K562 (cell line): ENCODE results near the gene ADAMTS14. TPM values are rescaled to one million over a fixed set of nuclear protein-coding genes. Genes with fewer than 3 reads are reported as not detected.

Experiments used
- ASH1L ChIP-seq: fragments of 450-650 bp; IDR thresholded peaks from 2 replicates; pipeline ENCODE4 v1.6.1; 2018; ENCODE audit warnings: borderline replicate concordance, mild to moderate bottlenecking, low read depth; ENCODE audit not compliant: partially characterized antibody
- EGR1 ChIP-seq: fragments of 450-650 bp; conservative IDR thresholded peaks from 2 replicates; pipeline ENCODE4 v1.6.1; 2017; ENCODE audit warnings: mild to moderate bottlenecking
- HCFC1 ChIP-seq: IDR thresholded peaks from 2 replicates; pipeline ENCODE4 v1.6.1; 2012; ENCODE audit warnings: low read depth, low read length, improper control_type of control experiment
- HDAC8 ChIP-seq: fragments of 450-650 bp; IDR thresholded peaks from 2 replicates; pipeline ENCODE4 v1.6.1; 2016; ENCODE audit warnings: mild to moderate bottlenecking, missing genetic modification characterization, moderate library complexity, missing compliant biosample characterization
- HDGF ChIP-seq: fragments of 450-650 bp; IDR thresholded peaks from 2 replicates; pipeline ENCODE4 v1.6.1; 2016
- MEIS2 ChIP-seq: fragments of 450-650 bp; IDR thresholded peaks from 2 replicates; pipeline ENCODE4 v1.6.1; 2014; ENCODE audit warnings: mild to moderate bottlenecking; ENCODE audit not compliant: partially characterized antibody
- MTA1 ChIP-seq: fragments of 450-650 bp; IDR thresholded peaks from 2 replicates; pipeline ENCODE4 v1.6.1; 2017; ENCODE audit warnings: borderline replicate concordance
- MTF1 ChIP-seq: fragments of 250-450 bp; sonication (Bioruptor Pico); IDR thresholded peaks from 2 replicates; pipeline ENCODE4 v1.9.0; 2021; ENCODE audit warnings: moderate library complexity, mild to moderate bottlenecking, inconsistent platforms, borderline replicate concordance
- RBM39 ChIP-seq: fragments of 200-400 bp; formaldehyde crosslinking; optimal IDR thresholded peaks from 2 replicates; pipeline ENCODE3; 2018; ENCODE audit warnings: low read depth, low read length
- SRSF7 ChIP-seq: fragments of 200-400 bp; formaldehyde crosslinking; optimal IDR thresholded peaks from 2 replicates; pipeline ENCODE3; 2017; ENCODE audit warnings: mild to moderate bottlenecking, low read depth, low read length
- TBP ChIP-seq: optimal IDR thresholded peaks from 2 replicates; pipeline ENCODE3; 2011; ENCODE audit warnings: low read depth, low read length, improper control_type of control experiment
- TEAD2 ChIP-seq: fragments of 450-650 bp; IDR thresholded peaks from 2 replicates; pipeline ENCODE4 v1.6.1; 2016; ENCODE audit warnings: missing genetic modification characterization, control low read depth, missing compliant biosample characterization
- YBX1 ChIP-seq: fragments of 450-650 bp; IDR thresholded peaks from 2 replicates; pipeline ENCODE4 v1.7.1; 2016; ENCODE audit warnings: mild to moderate bottlenecking
- ZNF551 ChIP-seq: fragments of 250-450 bp; sonication (Bioruptor Pico); IDR thresholded peaks from 2 replicates; pipeline ENCODE4 v1.5.0; 2021; ENCODE audit warnings: mild to moderate bottlenecking, moderate library complexity
- ZNF561 ChIP-seq: fragments of 450-650 bp; formaldehyde crosslinking; conservative IDR thresholded peaks from 2 replicates; pipeline ENCODE4 v1.4.0; 2020; ENCODE audit warnings: mild to moderate bottlenecking, moderate library complexity
- polyA plus RNA-seq, 8 experiments: library from polyadenylated mRNA; depleted of rRNA in 4 of 8; stranded (reverse) in 5 of 8; unstranded in 3 of 8; fragments of >200 nt; fragmentation: Nextera tagmentation in 2 of 8; fragmentation: Illumina TruSeq in 1 of 8; extraction: Ambion mirVana in 2 of 8; extraction: Trizol in 1 of 8; gene quantifications; 2 replicates each; pipeline versions ENCODE4 v1.2.1 to v1.2.3, GENCODE V29; 2011 to 2014; ENCODE audit warnings: inconsistent platforms in 1 of 8, missing spikeins in 1 of 8
- total RNA-seq, 7 experiments: library from RNA; depleted of rRNA in 6 of 7; stranded (reverse); fragments of >200 nt in 6 of 7; fragmentation: Illumina TruSeq in 2 of 7; extraction: Trizol in 2 of 7; gene quantifications; 2 replicates each; pipeline versions ENCODE4 v1.2.1 to v1.2.3, GENCODE V29; 2011 to 2021; ENCODE audit warnings: low replicate concordance in 1 of 7
- TF ChIP-seq, protein P1 (sequence below), 2 experiments: fragments of 250-450 bp in 1 of 2; fragments of 450-650 bp in 1 of 2; sonication (Bioruptor Pico) in 1 of 2; IDR thresholded peaks; 2 replicates each; pipeline versions ENCODE4 v1.6.1 to v1.8.0; 2016 to 2021; ENCODE audit warnings: mild to moderate bottlenecking in 2 of 2, moderate library complexity in 2 of 2, missing compliant biosample characterization in 1 of 2, missing genetic modification characterization in 1 of 2
- TF ChIP-seq, protein P2 (sequence below): fragments of 250-450 bp; sonication (Bioruptor Pico); IDR thresholded peaks from 2 replicates; pipeline ENCODE4 v1.5.0; 2022; ENCODE audit warnings: mild to moderate bottlenecking
- TF ChIP-seq, protein P3 (sequence below): IDR thresholded peaks from 2 replicates; pipeline ENCODE4 v1.6.1; 2012; ENCODE audit warnings: low read depth, low read length, improper control_type of control experiment, borderline replicate concordance
- TF ChIP-seq, protein P4 (sequence below): fragments of 450-650 bp; formaldehyde crosslinking; IDR thresholded peaks from 2 replicates; pipeline ENCODE4 v1.4.0; 2022; ENCODE audit warnings: missing genetic modification characterization
- TF ChIP-seq, protein P5 (sequence below): fragments of 250-450 bp; sonication (Bioruptor Pico); IDR thresholded peaks from 2 replicates; pipeline ENCODE4 v1.4.0; 2020; ENCODE audit warnings: mild to moderate bottlenecking, moderate library complexity

Gene ADAMTS14
- total and polyA plus RNA-seq, 9 of the 15 experiments (the other 6 are each of a cell fraction or from before 2014, with no cell fraction given) = 0.04 to 37.4 (median 15.9) TPM

DNA sequence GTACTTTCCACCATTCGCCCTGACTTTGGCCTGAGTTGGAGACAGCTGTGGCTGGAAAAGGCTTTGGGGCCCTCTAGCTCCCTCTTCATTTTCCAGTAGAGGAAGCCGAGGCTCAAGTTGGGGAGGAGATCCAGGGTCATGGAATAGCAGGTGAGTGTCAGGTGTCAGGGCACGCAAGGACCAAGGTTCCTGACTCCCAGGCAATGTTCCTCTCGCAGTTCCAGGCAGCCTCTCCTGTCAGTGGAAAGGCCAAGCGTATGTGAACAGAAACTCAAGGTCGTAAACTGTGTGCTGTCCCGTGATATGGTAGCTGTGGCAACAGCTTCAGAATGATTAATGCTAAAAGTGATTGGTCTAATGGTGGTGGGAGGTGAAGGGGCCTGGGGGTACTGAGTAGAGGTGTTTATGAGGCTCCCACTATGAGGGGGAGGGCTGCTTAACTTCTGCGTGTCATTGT is 13.2 kb downstream of the ADAMTS14 start (continued):
- TF ChIP-seq ASH1L (no peak), HDGF (0 out of 2 replicates have a peak, but pooled peaks have one; percentile 29), EGR1 (peak; percentile 41; the same call in 1 of the 2 replicates), TBP (no peak), MTA1 (no peak), TEAD2 (tag) (no peak), HCFC1 (no peak), MEIS2 (peak; percentile 93), MTF1 (no peak), ZNF551 (CRISPR knock-in tag) (no peak), ZNF561 (CRISPR knock-in tag) (no peak), YBX1 (no peak), RBM39 (no peak), HDAC8 (tag) (no peak), SRSF7 (no peak)
- TF ChIP-seq, protein P1, sequence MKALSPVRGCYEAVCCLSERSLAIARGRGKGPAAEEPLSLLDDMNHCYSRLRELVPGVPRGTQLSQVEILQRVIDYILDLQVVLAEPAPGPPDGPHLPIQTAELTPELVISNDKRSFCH (CRISPR knock-in tag; IDR thresholded peaks at IDR 0.05) = no peak
- TF ChIP-seq, protein P1 (tag; IDR thresholded peaks at IDR 0.05) = no peak
- TF ChIP-seq, protein P2, sequence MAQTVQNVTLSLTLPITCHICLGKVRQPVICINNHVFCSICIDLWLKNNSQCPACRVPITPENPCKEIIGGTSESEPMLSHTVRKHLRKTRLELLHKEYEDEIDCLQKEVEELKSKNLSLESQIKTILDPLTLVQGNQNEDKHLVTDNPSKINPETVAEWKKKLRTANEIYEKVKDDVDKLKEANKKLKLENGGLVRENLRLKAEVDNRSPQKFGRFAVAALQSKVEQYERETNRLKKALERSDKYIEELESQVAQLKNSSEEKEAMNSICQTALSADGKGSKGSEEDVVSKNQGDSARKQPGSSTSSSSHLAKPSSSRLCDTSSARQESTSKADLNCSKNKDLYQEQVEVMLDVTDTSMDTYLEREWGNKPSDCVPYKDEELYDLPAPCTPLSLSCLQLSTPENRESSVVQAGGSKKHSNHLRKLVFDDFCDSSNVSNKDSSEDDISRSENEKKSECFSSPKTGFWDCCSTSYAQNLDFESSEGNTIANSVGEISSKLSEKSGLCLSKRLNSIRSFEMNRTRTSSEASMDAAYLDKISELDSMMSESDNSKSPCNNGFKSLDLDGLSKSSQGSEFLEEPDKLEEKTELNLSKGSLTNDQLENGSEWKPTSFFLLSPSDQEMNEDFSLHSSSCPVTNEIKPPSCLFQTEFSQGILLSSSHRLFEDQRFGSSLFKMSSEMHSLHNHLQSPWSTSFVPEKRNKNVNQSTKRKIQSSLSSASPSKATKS = no peak
- TF ChIP-seq, protein P3, sequence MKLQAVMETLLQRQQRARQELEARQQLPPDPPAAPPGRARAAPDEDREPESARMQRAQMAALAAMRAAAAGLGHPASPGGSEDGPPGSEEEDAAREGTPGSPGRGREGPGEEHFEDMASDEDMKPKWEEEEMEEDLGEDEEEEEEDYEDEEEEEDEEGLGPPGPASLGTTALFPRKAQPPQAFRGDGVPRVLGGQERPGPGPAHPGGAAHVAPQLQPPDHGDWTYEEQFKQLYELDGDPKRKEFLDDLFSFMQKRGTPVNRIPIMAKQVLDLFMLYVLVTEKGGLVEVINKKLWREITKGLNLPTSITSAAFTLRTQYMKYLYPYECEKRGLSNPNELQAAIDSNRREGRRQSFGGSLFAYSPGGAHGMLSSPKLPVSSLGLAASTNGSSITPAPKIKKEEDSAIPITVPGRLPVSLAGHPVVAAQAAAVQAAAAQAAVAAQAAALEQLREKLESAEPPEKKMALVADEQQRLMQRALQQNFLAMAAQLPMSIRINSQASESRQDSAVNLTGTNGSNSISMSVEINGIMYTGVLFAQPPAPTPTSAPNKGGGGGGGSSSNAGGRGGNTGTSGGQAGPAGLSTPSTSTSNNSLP = no peak
- TF ChIP-seq, protein P4, sequence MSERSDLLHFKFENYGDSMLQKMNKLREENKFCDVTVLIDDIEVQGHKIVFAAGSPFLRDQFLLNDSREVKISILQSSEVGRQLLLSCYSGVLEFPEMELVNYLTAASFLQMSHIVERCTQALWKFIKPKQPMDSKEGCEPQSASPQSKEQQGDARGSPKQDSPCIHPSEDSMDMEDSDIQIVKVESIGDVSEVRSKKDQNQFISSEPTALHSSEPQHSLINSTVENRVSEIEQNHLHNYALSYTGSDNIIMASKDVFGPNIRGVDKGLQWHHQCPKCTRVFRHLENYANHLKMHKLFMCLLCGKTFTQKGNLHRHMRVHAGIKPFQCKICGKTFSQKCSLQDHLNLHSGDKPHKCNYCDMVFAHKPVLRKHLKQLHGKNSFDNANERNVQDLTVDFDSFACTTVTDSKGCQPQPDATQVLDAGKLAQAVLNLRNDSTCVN (CRISPR knock-in tag) = no peak
- TF ChIP-seq, protein P5, sequence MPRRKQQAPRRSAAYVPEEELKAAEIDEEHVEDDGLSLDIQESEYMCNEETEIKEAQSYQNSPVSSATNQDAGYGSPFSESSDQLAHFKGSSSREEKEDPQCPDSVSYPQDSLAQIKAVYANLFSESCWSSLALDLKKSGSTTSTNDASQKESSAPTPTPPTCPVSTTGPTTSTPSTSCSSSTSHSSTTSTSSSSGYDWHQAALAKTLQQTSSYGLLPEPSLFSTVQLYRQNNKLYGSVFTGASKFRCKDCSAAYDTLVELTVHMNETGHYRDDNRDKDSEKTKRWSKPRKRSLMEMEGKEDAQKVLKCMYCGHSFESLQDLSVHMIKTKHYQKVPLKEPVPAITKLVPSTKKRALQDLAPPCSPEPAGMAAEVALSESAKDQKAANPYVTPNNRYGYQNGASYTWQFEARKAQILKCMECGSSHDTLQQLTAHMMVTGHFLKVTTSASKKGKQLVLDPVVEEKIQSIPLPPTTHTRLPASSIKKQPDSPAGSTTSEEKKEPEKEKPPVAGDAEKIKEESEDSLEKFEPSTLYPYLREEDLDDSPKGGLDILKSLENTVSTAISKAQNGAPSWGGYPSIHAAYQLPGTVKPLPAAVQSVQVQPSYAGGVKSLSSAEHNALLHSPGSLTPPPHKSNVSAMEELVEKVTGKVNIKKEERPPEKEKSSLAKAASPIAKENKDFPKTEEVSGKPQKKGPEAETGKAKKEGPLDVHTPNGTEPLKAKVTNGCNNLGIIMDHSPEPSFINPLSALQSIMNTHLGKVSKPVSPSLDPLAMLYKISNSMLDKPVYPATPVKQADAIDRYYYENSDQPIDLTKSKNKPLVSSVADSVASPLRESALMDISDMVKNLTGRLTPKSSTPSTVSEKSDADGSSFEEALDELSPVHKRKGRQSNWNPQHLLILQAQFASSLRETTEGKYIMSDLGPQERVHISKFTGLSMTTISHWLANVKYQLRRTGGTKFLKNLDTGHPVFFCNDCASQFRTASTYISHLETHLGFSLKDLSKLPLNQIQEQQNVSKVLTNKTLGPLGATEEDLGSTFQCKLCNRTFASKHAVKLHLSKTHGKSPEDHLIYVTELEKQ = no peak
